GM21786 (cell line): Measurements from ENCODE around the gene OR2V2.

Experiments
- ATAC-seq: cut with Tn5 transposase; IDR thresholded peaks from one replicate; pipeline ENCODE4 v1.9.1; 2021; ENCODE audit not compliant: unreplicated experiment

Gene OR2V2

DNA sequence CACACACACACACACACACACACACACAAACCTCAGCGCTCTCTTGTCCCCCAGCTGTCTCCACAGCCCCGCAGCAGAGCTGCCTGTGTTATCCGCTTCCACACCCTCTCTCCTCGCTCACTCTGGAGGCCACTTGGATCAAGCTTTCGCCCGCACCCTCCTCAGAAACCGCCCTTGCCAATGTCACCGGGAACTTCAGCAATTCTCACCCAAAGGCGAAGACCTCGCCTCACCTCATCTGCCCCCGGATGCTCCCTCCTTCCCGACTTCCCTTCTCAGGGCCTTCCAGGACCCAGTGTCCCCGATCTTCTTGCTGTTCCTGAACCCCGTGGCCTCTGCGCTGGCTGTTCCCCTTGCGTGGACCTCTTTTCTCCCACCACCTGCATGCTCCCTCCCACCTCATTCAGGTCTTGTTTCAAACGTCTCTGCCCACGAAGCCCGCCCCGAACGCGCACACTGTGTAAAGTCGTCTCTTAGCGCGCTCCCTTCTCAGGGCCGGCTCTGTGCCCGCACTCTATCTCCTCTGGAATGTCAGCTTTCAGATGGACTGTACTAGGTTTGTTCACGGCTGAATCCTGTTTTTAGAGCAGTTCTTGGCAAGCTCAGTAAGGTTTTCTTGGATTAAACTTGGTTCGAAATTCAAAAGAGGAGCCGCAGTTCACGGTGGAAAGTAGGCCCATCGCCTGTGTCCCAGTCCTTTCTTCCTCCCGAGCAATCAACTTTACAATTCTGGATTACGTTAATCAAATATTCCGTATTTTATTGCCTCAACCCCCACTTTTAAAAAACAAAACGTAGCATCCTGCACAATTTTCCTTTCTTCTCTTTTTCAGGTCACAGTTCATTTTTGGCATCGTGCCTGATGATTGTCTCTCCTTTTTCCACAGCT, 58.6 kb downstream of the OR2V2 start:
- no peak for ATAC-seq

- ATAC-seq = peak; percentile 27
These were observed 60.0 kb downstream of the OR2V2 start for GRCh38 chr5:181207214-181207959.

DNA sequence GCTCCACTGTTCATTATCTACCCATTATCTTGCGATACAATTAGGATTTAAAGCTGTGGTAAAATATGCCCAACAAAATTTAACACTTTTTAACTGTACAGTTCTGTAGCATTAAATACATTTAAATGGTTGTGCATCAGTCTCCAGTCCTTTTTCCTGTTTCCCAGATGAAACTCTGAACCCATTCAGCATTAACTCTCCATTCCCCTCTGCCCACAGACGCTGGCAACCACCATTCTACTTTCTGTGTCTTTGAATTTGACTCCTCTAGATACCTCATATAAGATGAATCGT, 60.5 kb downstream of the OR2V2 start:
- ATAC-seq = no peak
